H1 (cell line): Measurements from ENCODE around the gene CCDC107. TPM values are rescaled to one million over a fixed set of nuclear protein-coding genes. Genes with fewer than 3 reads are reported as not detected.
A peak's percentile ranks its signal among the peaks of the same experiment; 100 is the strongest.

ENCODE experiments used
- CTCF ChIA-PET: fragments of 300-600 bp; sonication (Branson Sonifier 250); formaldehyde crosslinking; loops from one replicate; lab custom pipeline; 2021; ENCODE audit not compliant: partially characterized antibody; lab: Charles Lee
- POLR2A ChIA-PET: fragments of 300-600 bp; sonication (Branson Sonifier 250); formaldehyde crosslinking; loops from one replicate; lab custom pipeline; 2021; ENCODE audit warnings: inconsistent platforms; ENCODE audit not compliant: partially characterized antibody; lab: Charles Lee
- DNase-seq, 2 experiments: peaks; one replicate each; pipeline versions ENCODE4 v3.0.0 to v3.0.0-alpha.2; 2010 to 2022; ENCODE audit warnings: low spot score in 2 of 2, low read depth in 1 of 2, mixed read lengths in 1 of 2
- FAIRE-seq: peaks from 2 replicates; lab custom pipeline; 2011; peaks lifted over from hg19 to GRCh38; lab: Jason Lieb, UNC
- H2AFZ ChIP-seq: 2 replicates; pipeline ENCODE4 v1.8.1; 2012; ENCODE audit warnings: low read length, inconsistent platforms
- H2AK5ac ChIP-seq: 2 replicates; pipeline ENCODE4 v1.6.1; 2013; ENCODE audit warnings: low read depth, low read length
- H2BK120ac ChIP-seq: replicated peaks from 2 replicates; pipeline ENCODE3; 2013; ENCODE audit warnings: low read depth, low read length, inconsistent platforms
- H2BK12ac ChIP-seq: 2 replicates; pipeline ENCODE4 v1.6.1; 2013; ENCODE audit warnings: low read depth, low read length
- H2BK15ac ChIP-seq: 2 replicates; pipeline ENCODE4 v1.6.1; 2013; ENCODE audit warnings: low read length
- H2BK20ac ChIP-seq: 2 replicates; pipeline ENCODE4 v1.6.1; 2013; ENCODE audit warnings: low read length
- H2BK5ac ChIP-seq: 2 replicates; pipeline ENCODE4 v1.6.1; 2013; ENCODE audit warnings: low read depth, low read length
- H3K14ac ChIP-seq: 2 replicates; pipeline ENCODE4 v1.6.1; 2013; ENCODE audit warnings: inconsistent platforms; ENCODE audit not compliant: insufficient read length
- H3K18ac ChIP-seq: 2 replicates; pipeline ENCODE4 v1.6.1; 2013; ENCODE audit warnings: low read length; ENCODE audit errors: extremely low read depth
- H3K23ac ChIP-seq: 2 replicates; pipeline ENCODE4 v1.6.1; 2013; ENCODE audit warnings: inconsistent platforms; ENCODE audit not compliant: insufficient read length
- H3K23me2 ChIP-seq: 2 replicates; pipeline ENCODE4 v1.6.1; 2013; ENCODE audit warnings: low read depth, low read length
- H3K27ac ChIP-seq: 2 replicates; pipeline ENCODE4 v1.6.1; 2011; ENCODE audit warnings: low read depth, low read length, inconsistent platforms
- H3K27me3 ChIP-seq, 4 experiments: replicated peaks in 1 of 4; 1 replicate in 1 of 4; 2 replicates in 3 of 4; pipeline versions ENCODE4 v1.6.1 to v1.8.1; 2011 to 2013; ENCODE audit warnings: low read length in 3 of 4, mild to moderate bottlenecking in 3 of 4, inconsistent platforms in 2 of 4, mixed read lengths in 2 of 4, moderate library complexity in 1 of 4; ENCODE audit not compliant: control insufficient read depth in 3 of 4, insufficient read depth in 3 of 4; ENCODE audit errors: extremely low read depth in 1 of 4
- H3K36me3 ChIP-seq, 4 experiments: 2 replicates each; pipeline versions ENCODE4 v1.6.1 to v1.8.1; 2011 to 2013; ENCODE audit warnings: mild to moderate bottlenecking in 4 of 4, low read length in 3 of 4, moderate library complexity in 2 of 4, control low read depth in 1 of 4, inconsistent platforms in 1 of 4; ENCODE audit not compliant: insufficient read depth in 4 of 4, control insufficient read depth in 2 of 4
- H3K4ac ChIP-seq: replicated peaks from 2 replicates; pipeline ENCODE3; 2013; ENCODE audit warnings: low read length, low read depth, mixed read lengths, inconsistent platforms; ENCODE audit not compliant: insufficient read length
- H3K4me1 ChIP-seq, 4 experiments: replicated peaks in 1 of 4; 1 replicate in 1 of 4; 2 replicates in 3 of 4; pipeline versions ENCODE4 v1.6.1 to v1.8.1; 2011 to 2013; ENCODE audit warnings: low read length in 3 of 4, inconsistent platforms in 2 of 4, mixed read lengths in 1 of 4; ENCODE audit not compliant: insufficient read depth in 4 of 4, control insufficient read depth in 3 of 4
- H3K4me2 ChIP-seq, 2 experiments: 2 replicates each; pipeline versions ENCODE4 v1.6.1 to v1.8.1; 2011 to 2013; ENCODE audit warnings: low read depth in 2 of 2, low read length in 2 of 2, control low read depth in 1 of 2, inconsistent platforms in 1 of 2, mild to moderate bottlenecking in 1 of 2; ENCODE audit not compliant: insufficient read depth in 1 of 2
- H3K4me3 ChIP-seq, 4 experiments: fragments of 200-600, 300-600 bp in 1 of 4; sonication (generic), shearing (Covaris generic), sonication (Bioruptor Twin) in 1 of 4; 2 replicates each; pipeline versions ENCODE4 v1.5.1 to v1.8.1; 2011 to 2016; ENCODE audit warnings: low read length in 4 of 4, low read depth in 3 of 4, control low read depth in 2 of 4, inconsistent platforms in 2 of 4, mild to moderate bottlenecking in 2 of 4, mixed read lengths in 1 of 4, moderate library complexity in 1 of 4; ENCODE audit not compliant: insufficient read depth in 2 of 4; ENCODE audit errors: extremely low read depth in 1 of 4
- H3K56ac ChIP-seq: replicated peaks from 2 replicates; pipeline ENCODE3; 2013; ENCODE audit warnings: low read depth, mild to moderate bottlenecking, mixed read lengths, low read length, inconsistent platforms; ENCODE audit not compliant: insufficient read length
- H3K79me1 ChIP-seq: 2 replicates; pipeline ENCODE4 v1.6.1; 2013; ENCODE audit warnings: low read depth, low read length, control low read depth
- H3K79me2 ChIP-seq, 2 experiments: 2 replicates each; pipeline versions ENCODE4 v1.6.1 to v1.8.1; 2012 to 2013; ENCODE audit warnings: low read length in 2 of 2, mild to moderate bottlenecking in 2 of 2, inconsistent platforms in 1 of 2; ENCODE audit not compliant: insufficient read depth in 2 of 2, control insufficient read depth in 1 of 2
- H3K9ac ChIP-seq, 4 experiments: replicated peaks in 1 of 4; 1 replicate in 1 of 4; 2 replicates in 3 of 4; pipeline versions ENCODE4 v1.6.1 to v1.8.1; 2011 to 2013; ENCODE audit warnings: low read depth in 3 of 4, low read length in 3 of 4, control low read depth in 2 of 4, mild to moderate bottlenecking in 2 of 4, moderate library complexity in 2 of 4, inconsistent platforms in 1 of 4; ENCODE audit errors: extremely low read depth in 1 of 4
- H3K9me3 ChIP-seq, 2 experiments: 2 replicates each; pipeline versions ENCODE4 v1.6.1 to v1.8.1; 2012 to 2013; ENCODE audit warnings: mild to moderate bottlenecking in 2 of 2, moderate library complexity in 2 of 2, control low read depth in 1 of 2, inconsistent platforms in 1 of 2, low read depth in 1 of 2, low read length in 1 of 2, mixed read lengths in 1 of 2; ENCODE audit not compliant: insufficient read depth in 2 of 2
- H4K20me1 ChIP-seq, 2 experiments: replicated peaks in 1 of 2; 2 replicates each; pipeline versions ENCODE3 to v1.8.1; 2011 to 2013; ENCODE audit warnings: inconsistent platforms in 2 of 2, low read length in 2 of 2, mild to moderate bottlenecking in 1 of 2; ENCODE audit not compliant: insufficient read depth in 2 of 2, control insufficient read depth in 1 of 2
- H4K5ac ChIP-seq: 2 replicates; pipeline ENCODE4 v1.6.1; 2013; ENCODE audit warnings: low read length, low read depth, mixed read lengths, inconsistent platforms; ENCODE audit not compliant: insufficient read length
- H4K8ac ChIP-seq: 2 replicates; pipeline ENCODE4 v1.8.0; 2013; ENCODE audit warnings: mild to moderate bottlenecking, moderate library complexity, low read length, inconsistent platforms; ENCODE audit not compliant: insufficient read depth; ENCODE audit errors: extremely low read depth
- H4K91ac ChIP-seq: replicated peaks from 2 replicates; pipeline ENCODE3; 2013; ENCODE audit warnings: low read length, mixed read lengths, inconsistent platforms; ENCODE audit not compliant: insufficient read length
- BCL11A ChIP-seq, 2 experiments: IDR thresholded peaks; one replicate each; pipeline ENCODE4 v1.6.1; 2011; ENCODE audit warnings: low read depth in 2 of 2, low read length in 2 of 2, mild to moderate bottlenecking in 2 of 2
- FOSL1 ChIP-seq: IDR thresholded peaks from 2 replicates; pipeline ENCODE4 v1.6.1; 2011; ENCODE audit warnings: mild to moderate bottlenecking, low read depth, low read length, moderate library complexity; ENCODE audit not compliant: insufficient read depth
- KDM5A ChIP-seq: fragments of 200-600 bp; IDR thresholded peaks from 2 replicates; pipeline ENCODE4 v1.7.1; 2012; ENCODE audit warnings: mild to moderate bottlenecking, low read length, inconsistent platforms, mixed read lengths
- MAFK ChIP-seq: IDR thresholded peaks from 2 replicates; pipeline ENCODE4 v1.6.1; 2012; ENCODE audit warnings: low read depth, mild to moderate bottlenecking, improper control_type of control experiment, low read length
- RAD21 ChIP-seq, 2 experiments: IDR thresholded peaks in 1 of 2; conservative IDR thresholded peaks in 1 of 2; 2 replicates each; pipeline ENCODE4 v1.6.1; 2011; ENCODE audit warnings: low read depth in 2 of 2, low read length in 2 of 2, improper control_type of control experiment in 1 of 2, inconsistent platforms in 1 of 2, mild to moderate bottlenecking in 1 of 2, moderate library complexity in 1 of 2
- SIX5 ChIP-seq: IDR thresholded peaks from 2 replicates; pipeline ENCODE4 v1.6.1; 2011; ENCODE audit warnings: mild to moderate bottlenecking, low read depth, low read length
- SP2 ChIP-seq: IDR thresholded peaks from 2 replicates; pipeline ENCODE4 v1.6.1; 2012; ENCODE audit warnings: mild to moderate bottlenecking, low read length, inconsistent platforms
- SP4 ChIP-seq: IDR thresholded peaks from 2 replicates; pipeline ENCODE4 v1.6.1; 2012; ENCODE audit warnings: low read length, inconsistent platforms
- TAF1 ChIP-seq: IDR thresholded peaks from 2 replicates; pipeline ENCODE4 v1.6.1; 2011; ENCODE audit warnings: mild to moderate bottlenecking, low read depth, low read length
- TAF7 ChIP-seq: optimal IDR thresholded peaks from 2 replicates; pipeline ENCODE3; 2011; ENCODE audit warnings: low read depth, mild to moderate bottlenecking, inconsistent platforms, low read length, moderate library complexity, borderline replicate concordance
- TBP ChIP-seq: IDR thresholded peaks from 2 replicates; pipeline ENCODE4 v1.6.1; 2011; ENCODE audit warnings: low read depth, low read length, improper control_type of control experiment
- YY1 ChIP-seq: IDR thresholded peaks from 2 replicates; pipeline ENCODE4 v1.6.1; 2011; ENCODE audit warnings: low read depth, mild to moderate bottlenecking, low read length
- WGBS, 2 experiments: shearing (Covaris generic) in 1 of 2; methylation state at CpG; one replicate each; pipeline versions ENCODE4 v1.1.6 to v1.1.7; 2013 to 2015; ENCODE audit warnings: low lambda C conversion rate in 2 of 2, mixed read lengths in 2 of 2, inconsistent platforms in 1 of 2, low coverage in 1 of 2, missing lambda C conversion rate in 1 of 2; ENCODE audit not compliant: insufficient replicate concordance in 2 of 2, insufficient coverage in 1 of 2, insufficient read length in 1 of 2; ENCODE audit errors: extremely low coverage in 1 of 2, missing lambda C conversion rate in 1 of 2; 5-methylcytosine and 5-hydroxymethylcytosine counted together
- polyA plus RNA-seq, 7 experiments: library from polyadenylated mRNA; depleted of rRNA in 3 of 7; stranded (reverse) in 5 of 7; unstranded in 2 of 7; fragments of >200 nt in 5 of 7; fragments of 200-250 nt in 2 of 7; gene quantifications; 1 replicate in 5 of 7; 2 replicates in 1 of 7; 4 replicates in 1 of 7; pipeline versions ENCODE4 v1.2.1 to v1.2.3, GENCODE V29; 2011 to 2013; ENCODE audit warnings: missing spikeins in 2 of 7, mixed read lengths in 2 of 7
- total RNA-seq: library from RNA; stranded (reverse); fragmentation: NEBNext Ultra II Directional; extraction: Animal tissue kit (Norgen Biotek cat#: 25700); gene quantifications from 2 replicates; pipeline ENCODE4 v1.2.1, GENCODE V29; 2021

Gene CCDC107
- total and polyA plus RNA-seq, 2 of the 8 experiments (the other 6 are each of a cell fraction or from before 2014, with no cell fraction given): 8.2 to 9.0 TPM

DNA sequence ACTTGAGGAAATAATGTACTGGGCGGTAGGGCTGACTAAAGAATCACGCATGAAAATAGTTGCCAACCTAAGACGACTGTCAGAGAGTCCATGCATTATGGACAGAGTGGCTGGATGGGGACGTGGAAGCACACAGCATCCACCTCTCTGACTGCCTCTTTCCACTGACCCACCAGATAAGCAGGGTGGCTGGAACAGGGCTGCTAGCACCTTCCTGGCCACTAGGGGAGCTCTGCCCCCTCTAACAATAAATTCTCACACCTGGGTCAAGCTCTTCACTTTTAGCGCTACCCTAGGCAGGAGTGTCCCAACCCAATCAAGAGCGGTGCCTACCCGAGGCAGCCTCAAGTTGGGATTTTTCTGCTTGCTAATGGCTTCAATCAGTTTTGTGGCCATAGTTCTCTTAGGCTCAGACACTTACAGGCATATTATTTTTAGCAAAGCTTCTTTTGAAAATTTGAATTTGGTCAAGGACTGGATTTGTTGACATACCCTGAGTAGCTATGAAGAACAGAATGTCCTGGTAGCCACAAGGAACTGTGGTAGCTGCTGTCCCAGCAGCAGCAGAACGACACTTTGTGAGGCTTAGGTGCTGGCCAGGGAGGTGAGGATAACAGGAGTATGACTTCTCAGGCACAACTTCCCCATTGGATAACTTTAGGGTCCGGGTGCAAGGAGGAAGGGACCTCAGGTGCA is 38.6 kb downstream of the CCDC107 start:
- no peaks in the 10 kb centered on the region for H3K23me2 ChIP-seq
- H3K4me2 ChIP-seq: no peak overlapping the region
- H4K5ac ChIP-seq: no peak overlapping the region
- peaks cover 3 to 7% of the 10 kb centered on the region in 2 experiments for H4K20me1 ChIP-seq
- 52% methylated on average over 9 of the region's 9 CpGs; no CpG with 5 or more reads in 1 of the 2 experiments for WGBS, 2 experiments
- H2BK120ac ChIP-seq: no peak overlapping the region
- no peaks in the 10 kb centered on the region for H3K9me3 ChIP-seq
- no peak overlapping the region for H3K9ac ChIP-seq
- no peak overlapping the region for H2BK15ac ChIP-seq
- no peak overlapping the region for H2BK12ac ChIP-seq
- H3K56ac ChIP-seq: no peak overlapping the region
- ChIA-PET POLR2A (interaction anchor here (0.5 to 14.9 kb wide), 15 partner anchors 8 to 94 kb away, joined by 3 to 158 read pairs (median 5); partner anchors contain the start of genes CA9, CCDC107, CREB3 and RMRP), CTCF (interaction anchor here (0.5 to 14.1 kb wide), 38 partner anchors 9 to 827 kb away, joined by 3 to 347 read pairs (median 7); partner anchors contain the start of genes ARHGEF39, CA9, CCDC107 and CREB3)
- H3K27me3 ChIP-seq: no peaks in the 10 kb centered on the region
- no peaks in the 10 kb centered on the region for H3K79me2 ChIP-seq
- H4K8ac ChIP-seq: no peak overlapping the region
- H3K27ac ChIP-seq: no peak overlapping the region
- H2BK5ac ChIP-seq: no peak overlapping the region
- no peak overlapping the region for H4K91ac ChIP-seq
- H2AFZ ChIP-seq: no peak overlapping the region
- H3K79me1 ChIP-seq: no peaks in the 10 kb centered on the region
- H3K4ac ChIP-seq: no peak overlapping the region
- DNase-seq: peak in 1 of 2 experiments; percentile 84
- H3K4me3 ChIP-seq: no peak overlapping the region
- H3K4me1 ChIP-seq: no peaks in the 10 kb centered on the region
- H3K36me3 ChIP-seq: peaks cover 23 to 38% (median 36%) of the 10 kb centered on the region in 4 experiments
- H3K23ac ChIP-seq: no peak overlapping the region
- H3K14ac ChIP-seq: no peak overlapping the region
- H2AK5ac ChIP-seq: no peak overlapping the region
- H2BK20ac ChIP-seq: no peak overlapping the region; the same call in 1 of the 2 replicates
- no peak overlapping the region for H3K18ac ChIP-seq
- FAIRE-seq: peak; percentile 76
- TF ChIP-seq TBP (peak; percentile 47; the same call in 1 of the 2 replicates), RAD21 (IDR thresholded peaks at IDR 0.05 in 1 of 2, conservative IDR thresholded peaks at IDR 0.05 in 1 of 2; ENCODE audit: low read depth in 2 of 2, low read length in 2 of 2) (peak; percentile 65 to 70), FOSL1 (no peak), SP2 (no peak), TAF1 (0 out of 2 replicates have a peak, but pooled peaks have one; percentile 29), YY1 (no peak), TAF7 (no peak), SIX5 (no peak), MAFK (no peak), BCL11A (IDR thresholded peaks at IDR 0.05; ENCODE audit: low read depth in 2 of 2, low read length in 2 of 2) (no peak), SP4 (no peak), KDM5A (no peak)
